Activated CD8-positive, alpha-beta memory T cell treated with anti-CD3 and anti-CD28 coated beads, Interleukin-2, amount 10 ng/mL, durations not matched to agents 7 days and 5 days (primary cell): ENCODE results near the gene RNF39. TPM values are rescaled to one million over a fixed set of nuclear protein-coding genes. Genes with fewer than 3 reads are reported as not detected.
"Not testable (repeated sequence)": the region's sequence is repeated elsewhere in the genome, so short reads cannot be mapped to it uniquely, and the experiment has no call there.

ENCODE experiments used
- ATAC-seq: fragments of 150-1000 bp; cut with Tn5 transposase; one replicate; pipeline ENCODE4 v1.10.0; 2021; ENCODE audit warnings: moderate library complexity
- CTCF ChIA-PET: fragments of 350-600 bp; sonication (Branson Sonifier 250); formaldehyde crosslinking; loops from one replicate; lab custom pipeline; 2021; ENCODE audit warnings: antibody characterized with exemption; lab: Charles Lee
- DNase-seq: peaks from one replicate; pipeline ENCODE4 v3.0.0-alpha.2; 2020
- H3K27ac Mint-ChIP-seq: one replicate; pipeline ENCODE4 v1.8.0; 2021; ENCODE audit warnings: mild to moderate bottlenecking, mixed read lengths
- H3K27me3 Mint-ChIP-seq: one replicate; pipeline ENCODE4 v1.8.0; 2021; ENCODE audit warnings: mixed read lengths
- H3K36me3 Mint-ChIP-seq: one replicate; pipeline ENCODE4 v1.8.0; 2021; ENCODE audit warnings: mild to moderate bottlenecking, mixed read lengths
- H3K4me1 Mint-ChIP-seq: one replicate; pipeline ENCODE4 v1.8.0; 2021; ENCODE audit warnings: mixed read lengths
- H3K4me3 Mint-ChIP-seq: one replicate; pipeline ENCODE4 v1.8.0; 2021; ENCODE audit warnings: mild to moderate bottlenecking, moderate library complexity, mixed read lengths
- H3K9me3 Mint-ChIP-seq: one replicate; pipeline ENCODE4 v1.8.0; 2022; ENCODE audit warnings: low read depth, mixed read lengths
- total RNA-seq, 2 experiments: library from RNA; stranded (reverse); gene quantifications; one replicate each; pipeline ENCODE4 v1.2.3, GENCODE V29; 2021

Gene RNF39
- total RNA-seq, 2 experiments from 2014 or later, result not detected

- no peaks in the 10 kb centered on the region for H3K9me3 Mint-ChIP-seq
- H3K4me1 Mint-ChIP-seq, result peaks cover 15% of the 10 kb centered on the region
- CTCF ChIA-PET, result no interaction called here
- H3K27me3 Mint-ChIP-seq, result no peaks in the 10 kb centered on the region
- H3K27ac Mint-ChIP-seq, result no peak overlapping the region
- H3K4me3 Mint-ChIP-seq, result no peak overlapping the region
- DNase-seq, result no peak
- no peak for ATAC-seq
- H3K36me3 Mint-ChIP-seq, result no peaks in the 10 kb centered on the region
Measured at GRCh38 chr6:30041821-30042220, 33.7 kb downstream of the RNF39 start.

- DNase-seq, result no peak
- CTCF ChIA-PET, result interaction anchor here (1.8 kb wide), 1 partner anchor 193 kb away, joined by 5 read pairs; no protein-coding TSS in a partner anchor
- no peak overlapping the region for H3K4me3 Mint-ChIP-seq
- no peaks in the 10 kb centered on the region for H3K9me3 Mint-ChIP-seq
- H3K27ac Mint-ChIP-seq, result no peak overlapping the region
- no peak for ATAC-seq
- H3K36me3 Mint-ChIP-seq, result peaks cover 1% of the 10 kb centered on the region
- H3K4me1 Mint-ChIP-seq, result peaks cover 15% of the 10 kb centered on the region
- no peaks in the 10 kb centered on the region for H3K27me3 Mint-ChIP-seq
Measured at GRCh38 chr6:30041221-30041620, 34.3 kb downstream of the RNF39 start.

GRCh38 chr6:30037182-30037788 is 38.3 kb downstream of the RNF39 start:
- DNase-seq (no peak), ATAC-seq (peak; percentile 69)
- peaks cover 4% of the 10 kb centered on the region for H3K4me1 Mint-ChIP-seq
- CTCF ChIA-PET, result interaction anchor here (0.5 to 2.0 kb wide), 9 partner anchors 10 to 189 kb away, joined by 3 to 4 read pairs (median 3); partner anchors contain the start of gene HLA-A
- H3K9me3 Mint-ChIP-seq, result no peaks in the 10 kb centered on the region
- H3K4me3 Mint-ChIP-seq, result no peak overlapping the region
- no peak overlapping the region for H3K27ac Mint-ChIP-seq
- no peaks in the 10 kb centered on the region for H3K27me3 Mint-ChIP-seq
- peaks cover 3% of the 10 kb centered on the region for H3K36me3 Mint-ChIP-seq

DNA sequence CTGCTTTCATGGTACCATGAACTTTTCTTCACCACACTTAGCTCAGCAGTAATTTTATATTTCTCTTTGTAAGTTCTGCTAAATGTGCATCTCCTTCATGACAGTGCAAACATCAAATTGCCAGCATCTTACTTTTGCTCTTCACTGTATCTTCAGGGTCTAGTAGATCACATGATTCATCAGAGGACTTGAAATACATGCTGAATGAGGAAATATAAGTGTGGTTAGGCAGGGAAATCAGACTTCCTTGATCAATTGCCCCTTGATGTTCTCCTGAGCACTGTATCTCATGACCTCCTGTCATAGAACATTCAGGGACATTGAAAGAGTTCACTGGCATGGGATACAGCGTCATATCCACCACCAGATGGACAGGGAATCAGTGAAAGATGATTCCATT is 39.8 kb downstream of the RNF39 start:
- ATAC-seq (no peak), DNase-seq (no peak)
- no peaks in the 10 kb centered on the region for H3K9me3 Mint-ChIP-seq
- no peaks in the 10 kb centered on the region for H3K27me3 Mint-ChIP-seq
- H3K4me3 Mint-ChIP-seq, result no peak overlapping the region
- peaks cover 3% of the 10 kb centered on the region for H3K36me3 Mint-ChIP-seq
- CTCF ChIA-PET, result interaction anchor here (2.0 kb wide), 1 partner anchor 188 kb away, joined by 4 read pairs; no protein-coding TSS in a partner anchor
- H3K27ac Mint-ChIP-seq, result no peak overlapping the region
- H3K4me1 Mint-ChIP-seq, result peaks cover 4% of the 10 kb centered on the region

- H3K27me3 Mint-ChIP-seq, CTCF ChIA-PET, H3K27ac Mint-ChIP-seq, H3K36me3 Mint-ChIP-seq, H3K4me3 Mint-ChIP-seq, ATAC-seq, DNase-seq, H3K4me1 Mint-ChIP-seq, H3K9me3 Mint-ChIP-seq: not testable (repeated sequence)
Measured at GRCh38 chr6:30033440-30033839, 42.1 kb downstream of the RNF39 start.

- ATAC-seq, result no peak
- DNase-seq, result no peak
- Mint-ChIP-seq H3K36me3 (peaks cover 2% of the 10 kb centered on the region), H3K9me3 (no peaks in the 10 kb centered on the region), H3K27me3 (no peaks in the 10 kb centered on the region), H3K27ac (no peak overlapping the region), H3K4me3 (no peak overlapping the region), H3K4me1 (no peaks in the 10 kb centered on the region)
- CTCF ChIA-PET, result interaction anchor here (0.6 kb wide), 1 partner anchor 31 kb away, joined by 3 read pairs; no protein-coding TSS in a partner anchor
Measured at GRCh38 chr6:30031381-30031780, 44.2 kb downstream of the RNF39 start.

DNA sequence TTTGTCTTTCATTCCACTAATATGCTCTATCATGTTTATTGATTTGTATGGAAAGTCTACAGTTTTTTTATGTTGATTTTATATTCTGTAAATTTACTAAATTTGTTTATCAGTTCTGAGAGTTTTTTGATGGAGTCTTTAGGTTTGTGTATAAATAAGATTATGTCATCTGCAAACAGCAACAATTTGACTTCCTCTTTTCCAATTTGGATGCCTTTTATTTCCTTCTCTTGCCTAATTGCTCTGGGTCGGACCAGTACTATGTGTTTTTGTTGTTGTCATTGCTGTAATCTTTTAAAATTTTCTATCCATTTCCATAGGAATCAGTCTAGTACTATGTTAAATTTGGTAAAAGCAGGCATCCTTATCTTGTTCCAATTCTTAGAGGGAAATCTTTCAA is 46.0 kb downstream of the RNF39 start:
- CTCF ChIA-PET, result no interaction called here
- DNase-seq, result no peak
- Mint-ChIP-seq H3K4me1 (no peaks in the 10 kb centered on the region), H3K36me3 (no peaks in the 10 kb centered on the region), H3K27ac (no peak overlapping the region), H3K4me3 (no peak overlapping the region), H3K9me3 (no peaks in the 10 kb centered on the region), H3K27me3 (no peaks in the 10 kb centered on the region)
- ATAC-seq, result no peak

GRCh38 chr6:30025186-30025585 is 50.4 kb downstream of the RNF39 start:
- no peak overlapping the region for H3K4me3 Mint-ChIP-seq
- ATAC-seq (no peak), DNase-seq (no peak)
- no peaks in the 10 kb centered on the region for H3K9me3 Mint-ChIP-seq
- no peak overlapping the region for H3K27ac Mint-ChIP-seq
- H3K36me3 Mint-ChIP-seq, result peaks cover 2% of the 10 kb centered on the region
- H3K4me1 Mint-ChIP-seq, result no peaks in the 10 kb centered on the region
- CTCF ChIA-PET, result interaction anchor here (1.6 to 2.0 kb wide), 2 partner anchors 12 to 177 kb away, joined by 4 read pairs; no protein-coding TSS in a partner anchor
- no peaks in the 10 kb centered on the region for H3K27me3 Mint-ChIP-seq

- H3K4me3 Mint-ChIP-seq, H3K27me3 Mint-ChIP-seq, H3K36me3 Mint-ChIP-seq, H3K9me3 Mint-ChIP-seq, ATAC-seq, DNase-seq, H3K4me1 Mint-ChIP-seq, H3K27ac Mint-ChIP-seq: not testable (repeated sequence)
- CTCF ChIA-PET, result interaction anchor here (0.5 to 1.0 kb wide), 2 partner anchors 162 to 301 kb away, joined by 3 read pairs; no protein-coding TSS in a partner anchor
Measured at GRCh38 chr6:30022712-30023111, 52.9 kb downstream of the RNF39 start.

DNA sequence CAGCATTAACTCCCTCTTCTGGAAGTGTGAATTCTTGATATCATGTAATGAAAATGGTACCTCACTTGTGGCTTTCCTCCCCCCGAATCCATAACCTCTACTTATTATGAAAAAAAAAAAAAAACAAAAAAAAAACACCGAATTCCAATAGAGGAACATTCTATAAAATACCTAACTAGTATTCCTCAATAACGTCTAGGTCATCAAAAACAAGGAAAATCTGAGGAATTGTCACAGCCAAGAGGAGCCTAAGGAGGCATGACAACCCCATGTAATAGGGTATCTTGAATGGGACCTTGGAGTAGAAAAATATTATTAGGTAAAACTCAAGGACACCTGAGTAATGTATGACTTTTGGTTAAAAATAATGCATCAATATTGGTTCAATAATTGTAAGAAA is 53.4 kb downstream of the RNF39 start:
- peaks cover 2% of the 10 kb centered on the region for H3K36me3 Mint-ChIP-seq
- no peaks in the 10 kb centered on the region for H3K9me3 Mint-ChIP-seq
- H3K27me3 Mint-ChIP-seq, result no peaks in the 10 kb centered on the region
- H3K27ac Mint-ChIP-seq, result no peak overlapping the region
- ATAC-seq, result no peak
- H3K4me1 Mint-ChIP-seq, result no peaks in the 10 kb centered on the region
- no peak overlapping the region for H3K4me3 Mint-ChIP-seq
- CTCF ChIA-PET, result no interaction called here
- no peak for DNase-seq

- Mint-ChIP-seq H3K4me1 (no peaks in the 10 kb centered on the region), H3K4me3 (no peak overlapping the region), H3K27me3 (no peaks in the 10 kb centered on the region), H3K27ac (no peak overlapping the region), H3K36me3 (peaks cover 2% of the 10 kb centered on the region), H3K9me3 (no peaks in the 10 kb centered on the region)
- DNase-seq (no peak), ATAC-seq (no peak)
- CTCF ChIA-PET, result interaction anchor here (1.1 kb wide), 1 partner anchor 172 kb away, joined by 3 read pairs; no protein-coding TSS in a partner anchor
Measured at GRCh38 chr6:30020626-30021025, 54.9 kb downstream of the RNF39 start.

Other genes starting within 250 kb of the RNF39 start
- under 1 TPM; 0.66 to 0.85 TPM for gene HLA-G, start 247.9 kb downstream of the RNF39 start, total RNA-seq
- gene HLA-A, start 133.2 kb downstream of the RNF39 start, total RNA-seq, result 1,000 to 10,000 TPM; 1,622 to 2,021 TPM
- gene POLR1H, start 14.5 kb downstream of the RNF39 start, total RNA-seq, result 10 to 100 TPM; 49.6 to 53.8 TPM
- gene PPP1R11, start 8.6 kb downstream of the RNF39 start, total RNA-seq, result 10 to 100 TPM; 49.5 to 50.4 TPM
- not detected for gene TRIM31, start 37.3 kb upstream of the RNF39 start, total RNA-seq
- gene TRIM40, start 60.4 kb upstream of the RNF39 start, total RNA-seq, result not detected
- gene TRIM10, start 85.4 kb upstream of the RNF39 start, total RNA-seq, result not detected
- gene TRIM15, start 87.8 kb upstream of the RNF39 start, total RNA-seq, result not detected
- gene TRIM26, start 137.6 kb upstream of the RNF39 start, total RNA-seq, result 100 to 1,000 TPM; 112 to 115 TPM